HG03175 (cell line): ENCODE measurements around the gene FSTL4.

Experiments
- ATAC-seq: cut with Tn5 transposase; IDR thresholded peaks from one replicate; pipeline ENCODE4 v1.9.1; 2021; ENCODE audit warnings: mild to moderate bottlenecking, moderate library complexity; ENCODE audit not compliant: unreplicated experiment

Gene FSTL4

DNA sequence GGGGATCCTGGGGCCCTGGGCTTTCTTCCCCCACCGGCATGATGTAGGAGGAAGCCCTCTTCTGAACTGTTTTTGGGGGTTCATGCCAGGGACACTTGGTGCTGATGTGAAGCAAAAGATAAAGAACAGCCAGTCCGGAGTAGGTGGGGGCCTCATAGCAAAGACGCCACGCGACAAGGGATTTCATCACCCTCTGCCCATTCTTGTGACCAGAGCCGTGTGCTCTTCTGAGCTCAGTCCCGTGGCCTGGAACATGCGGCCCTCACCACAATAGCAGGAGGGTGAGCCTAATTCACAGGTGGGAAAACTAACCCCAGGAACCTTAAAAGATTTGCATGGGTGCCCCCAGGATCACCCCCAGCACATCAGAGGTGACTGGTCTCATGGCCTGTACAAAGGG, 334.6 kb downstream of the FSTL4 start:
- no peak for ATAC-seq

DNA sequence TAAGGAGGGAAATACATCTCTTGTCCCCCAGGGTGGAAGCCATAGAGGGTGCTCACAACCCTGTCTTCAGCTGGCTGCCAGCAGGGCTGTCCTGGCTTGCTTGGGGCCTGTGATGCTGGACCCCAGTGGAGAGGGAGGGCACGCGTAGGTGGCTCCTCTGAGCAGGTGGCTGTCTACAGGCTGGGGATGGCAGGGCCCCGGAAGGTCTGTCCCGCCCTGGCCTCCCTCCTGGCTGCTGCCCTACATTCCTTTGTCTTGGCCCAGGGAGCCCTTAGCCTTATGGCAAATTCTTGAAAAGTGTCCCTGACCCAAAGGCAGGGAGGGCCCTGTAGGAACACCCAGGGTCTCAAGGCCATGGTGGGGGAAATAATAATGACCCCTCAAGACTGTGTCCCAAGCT, 336.2 kb downstream of the FSTL4 start:
- ATAC-seq: no peak

DNA sequence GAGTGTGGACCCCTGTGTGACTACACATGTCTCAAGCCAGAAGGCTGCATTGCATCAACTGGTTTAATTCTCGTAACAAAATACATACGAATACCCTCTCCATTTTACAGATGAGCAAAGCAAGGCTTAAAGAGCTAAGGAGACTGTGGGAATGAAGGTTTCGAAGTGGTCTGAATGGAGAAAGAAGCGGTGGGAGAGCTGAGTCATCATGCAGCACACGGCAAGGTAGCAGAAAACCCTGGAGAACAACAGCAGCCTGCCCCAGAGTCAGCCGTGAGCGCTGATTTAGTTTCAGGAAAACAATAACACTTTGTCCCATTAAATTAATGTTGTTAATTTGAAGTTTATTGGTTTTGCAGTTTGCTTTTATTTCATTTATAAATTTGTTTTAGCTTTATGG, 336.7 kb downstream of the FSTL4 start:
- ATAC-seq: no peak

DNA sequence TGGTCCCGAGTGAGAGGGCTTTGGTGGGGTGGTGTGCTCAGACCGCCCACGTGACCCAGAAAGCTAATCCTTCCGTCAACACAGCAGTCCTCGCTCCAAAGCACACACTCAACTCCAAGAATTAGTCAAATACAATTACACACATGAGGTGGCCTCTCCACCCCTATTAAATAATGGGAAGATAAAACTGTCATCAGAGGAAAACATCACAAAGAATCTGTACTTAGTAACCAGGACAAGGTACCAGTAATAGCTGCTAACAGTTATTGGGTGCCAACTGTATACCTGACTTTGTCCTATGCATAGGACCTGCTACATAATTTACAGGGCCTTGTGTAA, 337.8 kb downstream of the FSTL4 start:
- ATAC-seq: no peak

DNA sequence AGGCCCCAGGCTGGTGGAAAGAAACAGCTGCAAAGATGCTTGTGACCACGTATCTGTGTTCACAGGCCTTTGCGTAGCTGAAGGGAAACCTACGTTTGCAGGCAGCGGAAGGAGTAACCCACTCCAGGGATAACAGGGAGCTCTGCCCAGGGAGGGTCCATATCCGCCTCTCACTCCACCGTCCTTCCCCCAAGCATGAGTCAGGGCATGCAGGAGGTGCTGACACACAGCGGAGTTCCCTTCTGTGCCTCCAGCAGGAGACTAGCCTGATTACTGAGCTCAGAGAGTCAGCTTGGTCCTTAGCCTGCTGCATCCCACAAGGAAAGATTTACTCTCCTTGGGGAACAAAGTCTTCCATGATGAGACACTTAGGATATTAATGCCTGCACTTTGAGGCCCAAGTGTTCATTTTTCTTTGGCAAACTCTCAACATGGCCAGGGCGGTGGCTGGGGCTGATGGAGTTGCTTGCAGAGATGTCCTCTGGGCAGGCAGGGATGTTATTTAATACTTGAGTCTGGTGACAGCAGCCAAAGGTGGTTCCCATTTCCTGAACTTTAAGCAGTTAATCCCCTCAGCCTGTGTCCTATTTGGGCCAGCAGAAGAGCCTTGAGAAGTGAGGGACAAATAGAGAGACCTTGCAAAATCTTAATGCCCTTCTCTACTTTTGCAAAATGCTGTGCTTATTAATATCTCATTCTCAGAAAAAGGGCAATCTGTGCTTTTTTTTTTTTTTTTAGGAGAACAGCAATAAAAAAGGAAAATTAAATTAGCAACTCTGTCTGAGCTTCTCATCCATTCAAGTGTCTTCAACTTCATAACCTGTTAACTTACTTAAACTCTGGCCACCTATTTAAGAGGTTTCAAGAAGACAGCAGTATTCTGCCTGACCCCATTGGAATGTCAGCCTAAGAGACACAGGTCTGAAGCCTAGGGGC, 338.4 kb downstream of the FSTL4 start:
- ATAC-seq: no peak

DNA sequence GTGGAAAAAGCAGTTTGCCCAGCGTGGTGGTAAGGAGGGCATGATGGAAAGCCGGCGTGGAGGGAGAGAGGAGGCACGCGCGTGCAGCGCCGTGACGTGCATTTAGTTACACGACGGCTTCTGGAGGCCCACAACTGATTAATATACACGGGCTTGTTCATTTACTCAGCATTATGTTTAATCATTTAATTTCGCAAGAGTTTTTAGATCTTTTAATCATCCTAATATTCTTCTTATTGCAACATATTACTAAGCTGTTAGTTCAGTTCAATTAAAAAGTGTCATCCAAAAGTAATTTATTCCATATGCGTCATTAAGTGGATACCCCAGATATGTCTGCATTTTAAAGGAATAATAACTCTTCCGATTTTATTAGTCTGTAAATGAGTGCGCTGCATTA, 340.0 kb downstream of the FSTL4 start:
- ATAC-seq: no peak

DNA sequence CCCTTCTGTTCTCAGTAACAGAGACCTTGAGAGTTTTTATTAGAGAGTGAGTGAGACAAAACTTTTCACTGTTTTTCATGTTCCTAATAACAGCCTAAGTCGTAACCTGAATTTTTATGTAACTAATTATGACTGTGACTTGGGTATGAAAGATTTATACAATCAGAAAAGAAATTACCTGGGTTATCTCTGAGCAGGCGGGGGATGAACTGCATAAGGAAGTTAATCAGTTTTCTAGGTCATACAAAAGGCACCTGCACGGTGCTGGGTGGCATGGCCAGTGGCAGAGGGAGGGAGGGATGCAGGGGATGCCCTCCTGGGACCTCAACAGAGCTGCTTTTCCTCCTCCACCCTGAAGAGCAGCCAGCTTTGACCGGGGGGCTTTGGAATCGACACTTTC, 340.7 kb downstream of the FSTL4 start:
- ATAC-seq: no peak

DNA sequence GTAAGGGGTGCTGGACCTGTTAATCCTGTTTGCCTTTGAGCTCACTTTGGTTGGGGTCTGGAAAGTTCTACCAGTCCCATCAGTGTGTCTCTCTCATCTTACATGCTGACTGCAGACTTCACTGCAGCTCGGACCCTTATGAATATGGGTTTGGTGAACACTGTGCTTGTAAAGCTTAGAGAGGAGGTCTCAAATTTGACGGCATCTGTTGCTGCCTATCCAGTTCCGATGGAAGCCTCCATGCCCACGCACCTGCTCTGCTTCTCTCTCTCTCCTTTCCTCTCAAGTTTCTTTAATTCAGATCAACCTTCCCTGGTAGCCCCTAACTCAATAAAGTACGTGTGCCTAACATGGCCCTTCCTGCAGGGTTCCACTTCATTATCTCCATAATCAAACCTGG, 342.6 kb downstream of the FSTL4 start:
- ATAC-seq: no peak

DNA sequence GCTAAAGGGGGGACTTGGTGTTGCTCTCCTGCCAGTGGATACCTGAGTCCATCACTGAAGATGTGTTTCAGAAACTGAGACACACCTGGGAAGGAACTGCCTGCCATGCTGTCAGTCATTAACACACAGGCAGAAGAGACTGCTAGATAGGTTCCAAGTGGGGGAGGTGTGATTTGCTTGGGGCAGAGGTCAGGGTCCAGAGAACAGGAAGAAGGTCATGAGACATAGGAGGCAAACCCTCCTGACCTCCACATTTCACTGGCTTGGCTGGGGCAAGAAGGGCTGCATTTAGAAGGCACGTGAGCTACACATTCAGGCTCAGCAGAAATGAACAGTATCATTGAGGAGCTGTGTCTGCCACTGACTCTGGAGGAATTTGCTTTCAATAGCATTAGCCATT, 344.7 kb downstream of the FSTL4 start:
- peak; percentile 66 for ATAC-seq

DNA sequence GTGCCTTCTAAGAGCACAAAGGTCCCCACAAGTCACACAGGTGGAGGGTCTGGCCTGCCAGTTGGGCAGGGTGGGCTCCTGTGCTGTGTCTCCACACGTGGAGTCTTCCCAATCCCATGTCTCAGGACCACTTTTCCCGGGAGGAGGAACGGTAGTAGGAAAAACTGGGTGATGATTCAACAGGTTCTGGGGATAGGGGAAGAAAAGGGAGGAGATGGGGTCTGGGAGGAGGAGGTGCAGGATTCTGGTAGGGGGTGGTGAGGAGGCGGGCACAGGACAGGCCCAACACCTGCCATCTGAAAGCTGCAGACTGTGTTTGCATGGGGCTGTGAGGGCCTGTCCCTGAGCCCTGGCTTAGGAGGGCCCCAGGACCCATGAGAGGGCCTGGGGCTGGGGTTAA, 345.4 kb downstream of the FSTL4 start:
- no peak for ATAC-seq

DNA sequence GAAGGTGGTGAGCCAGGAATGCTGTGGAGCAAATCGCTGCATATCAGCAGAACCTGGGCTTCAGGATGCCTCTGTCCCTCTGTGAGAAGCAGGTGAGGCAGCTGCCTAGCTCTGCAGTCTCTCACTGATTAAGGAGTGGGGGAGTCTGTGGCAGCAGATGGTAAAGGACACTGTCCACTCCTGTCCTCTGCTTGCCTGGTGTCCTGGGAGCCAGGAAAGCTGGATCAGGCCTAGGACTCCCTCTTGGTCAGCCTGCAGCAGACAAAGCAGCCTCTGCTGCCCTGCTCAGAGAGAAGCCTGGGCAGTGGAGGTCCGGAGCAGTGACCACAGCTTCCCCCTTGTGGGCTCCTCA, 345.8 kb downstream of the FSTL4 start:
- no peak for ATAC-seq

DNA sequence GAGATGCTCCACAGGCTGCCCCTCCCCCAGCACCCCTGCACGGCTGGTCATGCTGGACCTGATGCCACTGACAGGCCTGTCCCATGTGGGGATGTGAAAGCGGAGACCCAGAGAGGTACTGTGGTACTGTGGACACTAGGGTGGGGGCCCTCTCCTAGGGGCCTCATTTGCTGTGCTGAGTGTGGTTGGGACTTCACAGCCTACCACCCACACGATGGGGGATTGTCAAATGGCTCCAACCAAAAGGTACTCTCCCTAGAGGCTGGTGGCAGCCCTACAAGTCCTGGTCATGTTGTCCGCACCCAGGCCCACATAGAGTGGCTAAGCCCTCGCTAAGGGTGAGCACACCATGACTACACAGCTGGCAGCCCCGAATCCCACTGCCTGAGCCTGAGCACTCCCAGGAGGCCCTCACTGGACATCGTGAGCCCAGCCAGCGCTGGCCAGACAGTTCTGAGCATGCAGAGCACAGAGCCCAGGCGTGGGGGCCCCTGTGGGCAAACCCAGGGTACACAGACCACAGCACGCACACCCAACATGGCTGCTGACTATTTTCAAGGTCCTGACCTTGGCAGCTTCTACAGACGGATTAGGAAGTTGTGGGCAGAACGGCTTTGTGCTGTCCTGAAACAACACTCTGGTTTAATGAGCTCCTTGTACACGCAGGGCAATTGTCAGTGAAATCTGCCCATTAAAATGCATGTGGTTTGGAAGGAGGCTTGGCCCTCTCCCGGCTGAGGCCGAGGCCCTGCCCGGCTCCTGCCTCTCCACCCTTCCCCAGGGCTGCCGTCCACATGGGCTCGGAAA, 346.4 kb downstream of the FSTL4 start:
- no peak for ATAC-seq

DNA sequence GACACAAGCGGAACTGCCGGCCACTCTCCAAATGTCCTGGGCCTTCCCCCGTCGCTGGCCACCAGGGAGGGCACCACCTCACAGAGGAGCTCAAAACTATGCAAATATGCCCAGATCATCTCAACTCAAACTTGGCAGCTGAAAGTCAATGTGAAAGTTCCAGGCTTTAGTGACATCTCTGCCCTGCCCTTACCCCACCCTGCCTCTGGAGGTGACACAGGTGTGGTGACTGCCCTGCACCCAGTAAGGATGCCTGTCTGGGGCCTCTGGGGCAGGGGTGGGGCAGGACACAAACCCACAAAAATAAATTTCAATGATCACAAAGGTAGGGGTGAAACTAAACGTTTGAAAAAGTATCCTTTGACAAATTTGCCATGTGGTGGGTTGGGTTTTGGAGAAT, 347.1 kb downstream of the FSTL4 start:
- no peak for ATAC-seq

DNA sequence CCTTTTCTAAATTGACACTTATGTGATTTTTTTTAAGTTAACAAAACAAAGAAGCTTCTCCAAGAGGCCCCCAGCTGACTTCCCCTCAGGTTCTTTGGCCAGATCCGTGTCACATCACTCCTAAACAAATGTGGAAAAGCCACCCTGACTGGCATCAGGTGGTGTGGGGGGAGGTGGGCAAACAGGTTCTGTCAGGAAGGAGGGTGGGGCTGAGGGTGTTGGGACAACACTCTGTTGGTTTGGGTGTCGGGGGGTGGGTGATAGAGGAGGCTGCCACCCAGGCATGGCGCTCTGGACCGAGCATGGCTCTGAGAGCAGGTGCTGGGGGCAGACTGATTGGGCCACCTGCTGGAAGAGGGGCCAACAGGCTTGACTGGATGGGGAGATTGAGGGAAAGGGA, 349.7 kb downstream of the FSTL4 start:
- no peak for ATAC-seq

DNA sequence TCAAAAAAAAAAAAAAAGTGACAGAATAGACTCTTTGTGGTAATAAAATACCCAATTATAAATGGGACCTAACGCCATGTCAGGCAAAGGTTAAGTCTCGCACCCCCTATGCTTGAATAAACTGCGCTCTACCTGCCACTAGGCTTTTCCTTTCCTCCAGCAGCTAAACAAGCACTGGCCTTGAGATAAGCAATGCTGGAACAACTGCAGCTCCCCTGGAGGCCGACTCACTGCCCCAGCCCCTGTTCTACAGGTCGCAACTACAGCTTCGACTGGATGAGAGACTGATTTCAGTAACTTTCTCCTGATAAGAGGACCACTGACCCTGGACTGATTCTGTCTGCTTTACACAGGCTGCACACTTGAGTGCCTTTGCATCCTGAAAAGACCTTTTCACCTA, 350.3 kb downstream of the FSTL4 start:
- ATAC-seq: no peak

DNA sequence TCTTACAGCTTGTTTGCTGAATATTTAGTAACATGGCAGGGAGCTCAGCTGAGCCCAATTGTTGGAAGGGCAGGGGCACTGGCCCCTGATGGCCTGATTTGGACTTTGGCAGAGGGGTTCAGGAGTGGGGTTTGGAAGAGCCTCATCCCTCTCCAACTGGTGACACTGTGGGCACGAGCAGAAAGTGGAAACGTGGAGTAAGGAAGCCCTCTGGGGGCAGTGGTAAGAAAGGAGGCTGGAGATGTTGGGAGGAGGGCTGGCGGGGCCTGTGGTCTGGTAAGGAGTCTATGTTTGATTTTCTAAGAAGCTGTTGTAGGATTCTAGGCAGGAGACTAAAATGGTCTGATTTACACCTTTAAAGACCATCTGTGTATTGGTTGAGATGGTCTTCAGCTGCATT, 351.6 kb downstream of the FSTL4 start:
- no peak for ATAC-seq

DNA sequence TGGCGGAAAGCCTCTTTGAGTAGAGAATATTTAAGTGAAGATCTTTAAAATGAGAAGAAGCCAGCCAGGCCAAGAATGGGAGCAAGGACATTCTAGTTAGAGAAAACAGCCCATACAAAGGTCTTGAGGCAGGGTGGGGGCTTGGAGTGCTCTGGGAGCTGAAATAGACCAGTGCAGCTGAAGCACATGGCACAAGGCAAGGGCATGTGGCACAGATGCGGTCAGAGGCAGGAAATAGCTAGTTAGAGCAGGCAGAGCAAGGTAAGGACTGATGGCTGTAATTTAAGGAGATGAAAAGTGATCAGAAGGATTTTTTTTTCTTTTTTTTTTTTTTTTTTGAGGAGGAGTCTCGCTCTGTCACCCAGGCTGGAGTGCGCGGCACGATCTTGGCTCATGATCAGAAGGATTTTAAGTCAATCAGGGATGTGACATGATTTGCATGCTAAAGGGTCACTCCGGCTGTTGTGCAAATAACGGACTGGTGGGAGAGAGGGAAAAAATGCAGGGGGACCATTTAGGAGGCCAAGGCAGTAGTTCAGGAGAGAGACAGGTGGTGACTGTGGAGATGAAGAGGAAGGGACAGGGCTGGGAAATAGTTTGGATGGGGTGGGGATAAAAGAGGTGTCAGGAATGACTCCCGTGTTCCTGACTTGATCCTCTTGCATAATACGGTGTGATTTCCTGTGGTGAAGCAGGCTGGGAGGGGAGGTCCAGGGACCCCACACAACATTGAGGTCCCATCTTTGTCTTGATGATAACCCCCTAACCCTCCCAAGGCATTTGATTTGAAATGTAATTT, 352.9 kb downstream of the FSTL4 start:
- ATAC-seq: no peak

DNA sequence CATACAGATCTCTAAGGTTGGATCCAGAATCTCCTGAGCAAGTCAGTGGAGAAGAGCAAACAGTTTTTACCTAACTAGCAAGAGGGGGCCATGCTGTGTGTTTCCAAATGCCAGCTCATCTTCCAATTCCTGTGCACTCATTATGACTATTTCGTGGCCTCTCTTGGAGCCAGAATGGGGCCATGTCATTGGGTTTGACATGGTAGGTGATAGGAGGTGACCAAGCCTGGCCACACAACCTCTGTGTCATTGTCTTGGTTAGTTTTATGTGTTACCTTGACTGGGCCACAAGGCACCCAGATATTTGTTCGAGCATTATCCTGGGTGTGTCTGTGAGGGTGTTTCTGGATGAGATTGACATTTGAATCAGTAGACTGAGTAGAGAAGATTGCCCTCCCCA, 354.4 kb downstream of the FSTL4 start:
- ATAC-seq: no peak

DNA sequence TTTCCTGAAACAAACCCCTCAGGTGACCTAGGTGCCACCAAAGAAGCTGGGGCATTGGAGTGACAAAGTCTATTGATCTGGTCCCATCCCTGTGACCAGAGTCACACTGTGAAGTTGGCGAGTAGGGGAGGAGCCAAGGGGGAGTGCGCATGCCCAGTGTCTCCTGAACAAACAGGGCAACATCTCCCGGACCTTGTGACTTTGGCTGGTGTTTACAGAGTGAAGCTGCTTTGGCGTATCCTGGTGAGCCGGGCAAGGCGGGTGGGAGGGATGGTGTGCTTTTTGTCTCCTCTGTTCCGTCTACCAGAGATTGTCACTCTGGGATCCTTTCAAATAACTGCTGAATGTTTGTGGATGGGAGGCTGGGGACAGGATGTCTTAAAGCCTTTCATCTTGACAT, 356.1 kb downstream of the FSTL4 start:
- no peak for ATAC-seq

DNA sequence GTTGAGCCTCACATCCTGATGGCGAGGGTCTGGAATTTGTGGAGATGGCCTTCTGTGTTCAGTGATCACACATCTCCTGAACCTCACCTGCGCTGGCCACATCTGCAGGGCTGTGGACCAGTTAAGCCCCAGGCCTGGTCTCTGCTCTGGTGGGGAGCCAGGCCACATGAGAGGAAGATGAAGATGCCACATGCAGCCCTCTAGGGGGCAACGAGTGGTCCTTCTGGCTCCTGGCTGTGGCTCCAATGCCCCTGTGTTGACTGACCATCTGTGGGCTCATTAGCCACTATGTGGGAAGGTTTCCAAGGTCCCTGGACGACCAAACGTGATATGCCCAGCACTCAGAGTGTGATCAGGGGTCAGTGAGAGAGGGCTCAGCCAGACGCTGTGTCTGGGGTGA, 357.5 kb downstream of the FSTL4 start:
- no peak for ATAC-seq

DNA sequence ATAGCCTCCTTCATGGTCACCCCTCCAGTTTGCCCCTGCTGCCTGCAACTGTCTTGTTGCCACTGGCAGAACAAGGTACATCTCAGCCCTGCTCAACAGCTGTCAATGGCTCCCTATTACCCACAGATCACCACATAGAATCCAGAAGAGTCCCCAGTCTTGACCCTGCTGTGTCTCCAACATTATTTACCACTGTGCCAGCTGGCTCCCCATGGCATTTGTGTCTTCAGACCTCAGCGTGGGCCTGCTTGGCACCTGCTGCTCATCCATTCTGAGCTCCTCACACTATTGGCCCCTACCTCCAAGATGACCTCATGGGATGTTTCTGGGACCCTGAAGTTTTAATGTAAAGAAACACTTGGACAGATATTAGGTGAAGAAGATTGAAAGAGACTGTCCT, 358.7 kb downstream of the FSTL4 start:
- ATAC-seq: no peak

DNA sequence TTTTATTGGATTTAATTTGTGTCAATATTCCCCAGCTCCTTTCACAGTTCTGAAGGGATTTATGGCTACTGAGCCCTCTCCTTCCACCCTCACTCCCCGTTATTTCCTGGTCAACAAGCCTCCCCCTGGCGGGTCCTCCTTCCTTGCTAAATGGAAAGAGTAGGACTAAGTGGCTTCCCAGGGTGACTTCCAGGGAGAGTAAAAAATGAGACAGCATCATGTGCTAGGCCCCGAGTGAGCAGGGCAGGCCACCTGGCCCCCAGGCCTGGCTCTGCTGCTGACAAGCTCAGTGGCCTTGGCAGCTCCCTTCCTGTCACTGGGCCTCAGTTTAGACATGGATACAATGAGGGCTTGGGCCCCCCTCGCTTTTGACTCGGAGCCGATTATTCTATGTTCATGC, 359.3 kb downstream of the FSTL4 start:
- ATAC-seq: no peak
